COLO829 (cell line): ENCODE data around the gene NIT2.

Experiments
- DNase-seq: peaks from one replicate; pipeline ENCODE4 v3.0.0; 2012; ENCODE audit warnings: low spot score

Gene NIT2

DNA sequence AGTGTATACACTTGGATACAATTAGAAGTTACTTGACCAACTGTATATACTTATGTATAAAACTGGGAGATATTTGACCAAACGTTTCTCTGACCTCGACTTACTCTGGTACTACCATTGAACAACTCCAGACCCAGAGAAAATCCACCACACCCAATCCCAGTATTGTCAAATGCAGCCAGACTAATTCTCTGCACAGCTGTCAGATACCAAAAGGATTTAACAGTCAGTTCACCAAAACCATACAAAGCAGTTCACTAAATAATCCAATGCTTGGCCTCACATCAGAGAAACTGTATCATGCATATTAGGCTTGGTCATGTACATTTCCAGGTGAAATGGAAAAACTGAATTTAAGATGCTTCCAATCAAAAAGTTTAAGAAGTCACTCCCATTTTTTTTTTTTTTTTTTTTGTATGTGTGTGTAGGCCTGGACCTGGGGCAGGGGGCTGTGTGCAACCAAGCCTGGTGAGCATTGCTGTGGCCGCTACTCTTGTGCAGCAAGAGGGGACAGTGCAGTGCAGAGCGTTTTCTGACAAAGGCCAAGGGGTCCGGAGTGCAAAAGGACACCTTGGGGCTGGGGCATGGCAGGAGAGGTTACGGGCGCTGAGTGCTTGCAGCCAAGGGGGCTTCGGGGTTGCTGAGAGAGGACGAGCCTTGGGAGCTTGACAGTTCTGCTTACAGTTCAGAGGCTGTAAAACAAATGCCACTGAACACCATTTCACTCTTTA lies 64.9 kb downstream of the NIT2 start:
- no peak for DNase-seq

DNA sequence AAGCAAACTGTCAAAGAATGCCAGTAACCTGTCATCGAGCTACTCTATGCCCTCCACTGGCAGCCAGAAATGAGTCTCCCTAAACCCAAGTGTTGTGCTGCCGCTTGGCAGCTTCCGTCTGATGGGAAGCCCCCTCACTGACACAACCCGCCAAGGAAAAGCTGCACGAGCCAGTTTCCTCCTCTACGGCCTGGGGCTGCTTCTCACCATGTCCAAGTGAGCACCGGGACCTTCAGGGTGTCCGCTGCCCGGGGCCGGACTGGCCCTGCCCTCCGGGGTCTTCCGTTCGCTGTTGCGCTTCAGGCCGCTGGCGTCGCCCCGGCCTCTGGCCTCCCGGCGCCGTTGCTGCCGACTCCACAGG lies 65.8 kb downstream of the NIT2 start:
- no peak for DNase-seq

DNA sequence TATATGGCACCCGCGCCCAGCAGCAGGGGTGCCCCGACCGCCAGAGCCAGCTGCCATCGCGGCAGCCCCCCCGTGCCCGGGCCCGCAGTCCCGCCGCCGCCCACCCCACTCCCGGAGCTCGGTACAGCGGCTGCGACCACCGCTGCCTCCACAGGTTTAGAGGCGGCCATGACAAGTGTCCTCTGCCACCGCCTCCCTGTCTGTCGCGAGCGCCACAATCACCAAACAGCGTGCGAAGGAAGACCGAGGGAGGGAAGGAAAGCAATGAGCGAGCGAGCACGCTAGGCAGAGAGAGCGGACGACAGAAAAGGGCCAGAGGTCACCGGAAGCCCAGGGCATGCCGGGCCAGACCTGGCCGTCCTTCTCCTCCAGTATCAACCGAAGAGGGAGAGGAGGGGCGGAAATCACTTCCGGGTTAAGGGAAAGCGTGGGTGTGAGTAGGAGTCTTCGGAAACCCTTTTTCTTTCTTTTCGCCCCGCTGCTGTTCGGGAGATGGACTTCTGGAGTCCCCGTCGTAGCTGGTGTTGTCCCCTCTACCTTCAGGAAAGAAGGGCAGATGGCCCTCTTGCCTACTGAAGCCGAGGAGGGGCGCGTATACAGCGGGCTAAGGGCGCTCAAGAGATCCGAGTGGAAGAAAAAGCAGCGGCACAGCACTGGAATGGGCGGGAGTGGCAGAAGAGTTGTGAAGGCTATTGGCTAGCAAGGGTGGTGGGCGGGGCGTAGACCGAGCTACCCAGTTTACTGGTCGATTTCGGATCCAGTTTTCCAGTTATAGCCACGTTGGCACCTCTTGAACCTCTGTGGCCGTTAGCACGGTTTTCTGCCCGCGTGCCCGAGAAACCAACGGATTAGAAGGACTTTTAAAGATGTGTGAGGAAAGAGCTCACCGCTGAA lies 66.5 kb downstream of the NIT2 start, which contains the start of the genes LNP1 and TOMM70:
LNP1 (plus strand) TSS at position 760 of the 894 bp plus-strand sequence. CDS start 28,191 bp downstream, outside the sequence.
TOMM70 (minus strand) TSS at position 310 of the 894 bp plus-strand sequence; CDS start at position 170, 140 bp downstream.
- peak; percentile 92 for DNase-seq

DNA sequence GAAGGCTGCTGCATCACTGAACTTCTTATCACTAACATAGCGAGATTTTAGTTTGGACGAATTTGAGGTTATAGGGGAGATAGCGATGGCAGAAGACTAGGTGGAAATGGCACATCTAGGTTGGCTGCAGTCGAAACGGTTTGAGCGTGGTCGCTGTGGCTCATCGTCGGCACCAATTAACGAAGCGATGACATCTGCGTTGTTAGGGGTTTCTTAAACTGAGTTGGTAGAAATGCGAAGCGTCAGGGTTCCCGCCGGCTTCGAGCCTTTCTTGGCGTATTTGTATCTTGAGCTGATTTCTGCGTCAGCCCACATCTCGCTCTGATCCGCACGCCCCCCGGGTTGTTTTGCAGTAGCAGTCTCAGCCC lies 67.1 kb downstream of the NIT2 start:
- no peak for DNase-seq

DNA sequence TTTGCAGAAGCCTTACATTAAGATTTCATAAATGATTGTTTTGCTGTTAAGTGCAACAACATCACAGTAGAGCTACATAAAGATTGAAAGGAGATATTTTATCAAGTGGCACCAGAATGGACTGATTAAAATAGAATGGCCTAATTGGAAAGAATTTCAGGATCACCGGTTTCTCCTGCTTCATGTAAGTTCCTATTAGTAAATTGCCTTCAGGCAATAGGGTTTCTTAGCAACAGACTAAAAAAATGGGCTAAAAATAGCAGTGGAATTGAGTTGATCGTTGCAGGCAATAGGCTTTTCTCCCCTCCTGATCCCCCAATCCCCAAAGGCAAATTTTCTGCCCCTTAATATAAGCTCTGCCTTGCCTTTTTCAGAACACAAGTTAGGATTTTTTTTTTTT lies 67.7 kb downstream of the NIT2 start:
- peak; percentile 50 for DNase-seq

DNA sequence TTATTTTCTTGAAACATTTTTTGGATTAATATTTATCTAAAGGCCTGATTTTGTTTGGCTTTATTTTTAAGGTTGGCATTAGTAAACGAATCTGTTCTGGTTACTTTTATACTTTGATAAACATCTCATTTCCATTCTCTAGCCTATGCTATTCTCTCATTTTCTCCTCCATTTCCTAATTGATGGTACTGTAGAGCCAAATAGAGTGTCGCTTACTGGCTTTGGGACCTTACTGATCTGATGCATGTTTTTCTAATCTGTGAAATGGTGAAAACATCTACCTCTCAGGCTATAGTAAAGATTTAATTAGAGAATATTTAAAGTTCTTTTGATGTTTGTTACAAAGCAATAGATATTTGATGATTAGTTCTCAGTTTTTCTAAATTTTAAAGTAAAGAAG lies 68.3 kb downstream of the NIT2 start:
- DNase-seq, result no peak

DNA sequence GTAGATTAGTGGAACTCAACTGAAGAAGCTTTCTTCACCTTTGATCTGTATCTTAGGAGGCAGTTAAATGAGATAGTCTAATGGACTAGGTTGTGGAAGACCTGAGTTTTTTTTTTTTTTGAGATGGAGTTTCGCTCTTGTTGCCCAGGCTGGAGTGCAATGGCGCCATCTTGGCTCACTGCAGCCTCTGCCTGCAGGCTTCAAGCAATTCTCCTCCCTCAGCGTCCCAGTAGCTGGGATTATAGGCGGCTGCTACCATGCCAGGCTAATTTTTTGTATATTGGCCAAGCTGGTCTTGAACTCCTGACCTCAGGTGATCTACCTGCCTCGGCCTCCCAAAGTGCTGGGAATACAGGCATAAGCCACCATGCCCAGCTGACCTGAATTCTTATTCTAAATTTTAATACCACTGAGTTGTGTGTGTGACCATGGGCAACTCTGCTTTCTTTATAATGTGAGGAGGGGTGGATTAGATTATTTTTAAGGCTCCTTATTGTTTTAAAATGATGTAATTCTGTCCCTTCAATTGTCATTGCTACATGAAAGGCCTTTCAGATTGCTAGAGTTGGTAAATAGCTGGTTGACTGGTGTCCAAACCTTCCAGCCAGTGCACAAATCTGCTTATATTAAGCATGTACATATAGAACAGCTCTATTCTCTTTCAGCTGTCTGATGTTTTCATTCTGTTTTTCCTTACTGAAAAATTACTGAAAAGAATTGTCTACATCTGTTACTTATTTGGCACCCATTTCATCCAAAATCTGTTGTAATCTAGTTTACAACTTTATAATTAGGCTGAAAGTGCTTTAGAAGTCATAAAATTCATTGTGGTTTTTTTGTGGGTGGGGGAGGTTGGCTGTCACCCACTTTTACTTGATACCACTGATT lies 69.0 kb downstream of the NIT2 start:
- no peak for DNase-seq

DNA sequence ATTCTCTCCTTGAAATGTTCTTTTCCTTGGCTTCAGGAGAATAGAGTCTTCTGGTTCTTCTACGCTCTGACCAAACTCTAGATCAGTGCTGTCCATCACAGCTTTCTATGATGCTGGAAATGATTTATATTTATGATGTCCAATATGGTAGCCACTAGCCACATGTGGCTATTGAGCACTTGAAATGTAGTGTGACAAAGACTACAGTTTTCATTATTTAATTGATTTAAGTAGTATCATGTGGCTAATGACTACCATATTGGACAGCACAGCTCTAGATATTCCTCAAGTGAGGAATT lies 69.6 kb downstream of the NIT2 start:
- no peak for DNase-seq

DNA sequence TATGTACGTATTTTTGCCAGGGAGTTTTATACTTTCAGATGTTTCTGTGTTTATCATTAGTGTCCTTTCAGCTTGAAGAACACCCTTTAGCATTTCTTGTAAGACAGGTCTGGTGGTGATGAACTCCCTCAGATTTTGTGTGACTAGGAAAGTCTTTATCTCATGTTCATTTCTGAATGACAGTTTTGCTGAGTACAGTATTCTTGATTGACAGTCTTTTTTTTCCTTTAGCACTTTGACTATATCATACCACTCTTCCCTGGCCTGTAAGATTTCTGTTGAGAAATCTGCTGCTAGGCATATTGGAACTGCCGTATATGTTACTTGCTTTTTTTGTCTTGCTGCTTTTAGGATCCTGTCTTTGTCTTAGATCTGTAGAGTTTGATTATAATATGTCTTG lies 72.6 kb downstream of the NIT2 start:
- no peak for DNase-seq

DNA sequence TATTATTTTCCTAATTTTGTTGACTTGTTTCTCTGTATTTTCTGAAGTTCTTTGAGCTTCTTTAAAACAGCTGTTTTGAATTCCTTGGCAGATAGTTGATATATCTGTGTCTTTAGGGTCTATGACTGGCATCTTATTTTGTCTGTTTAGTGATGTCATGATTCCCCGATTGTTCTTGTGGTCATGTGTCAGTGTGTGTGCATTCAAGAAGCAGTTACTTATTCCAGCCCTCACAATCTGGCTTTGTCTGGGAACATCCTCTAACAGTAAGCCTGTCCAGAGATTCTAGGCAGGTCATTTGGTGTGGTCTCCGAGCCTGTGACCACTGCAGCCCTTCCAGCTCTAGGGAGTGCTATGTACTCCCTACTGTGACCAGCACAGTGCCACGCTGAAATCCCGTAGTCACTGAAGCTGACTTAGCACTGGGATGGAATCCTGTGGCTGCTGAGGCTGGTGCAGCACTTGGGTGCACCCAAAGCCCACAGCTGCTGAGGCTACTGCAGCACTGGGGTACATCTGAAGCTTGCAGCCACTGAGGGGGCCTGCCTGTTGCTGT lies 73.5 kb downstream of the NIT2 start:
- no peak for DNase-seq
